GM21381 (cell line): ENCODE data around the gene SYNM.

Experiments
- ATAC-seq: cut with Tn5 transposase; IDR thresholded peaks from one replicate; pipeline ENCODE4 v1.9.1; 2021; ENCODE audit warnings: mild to moderate bottlenecking, moderate library complexity; ENCODE audit not compliant: unreplicated experiment

The SYNM gene

GRCh38 chr15:99121691-99122410, 17.0 kb downstream of the SYNM start:
- ATAC-seq = no peak

DNA sequence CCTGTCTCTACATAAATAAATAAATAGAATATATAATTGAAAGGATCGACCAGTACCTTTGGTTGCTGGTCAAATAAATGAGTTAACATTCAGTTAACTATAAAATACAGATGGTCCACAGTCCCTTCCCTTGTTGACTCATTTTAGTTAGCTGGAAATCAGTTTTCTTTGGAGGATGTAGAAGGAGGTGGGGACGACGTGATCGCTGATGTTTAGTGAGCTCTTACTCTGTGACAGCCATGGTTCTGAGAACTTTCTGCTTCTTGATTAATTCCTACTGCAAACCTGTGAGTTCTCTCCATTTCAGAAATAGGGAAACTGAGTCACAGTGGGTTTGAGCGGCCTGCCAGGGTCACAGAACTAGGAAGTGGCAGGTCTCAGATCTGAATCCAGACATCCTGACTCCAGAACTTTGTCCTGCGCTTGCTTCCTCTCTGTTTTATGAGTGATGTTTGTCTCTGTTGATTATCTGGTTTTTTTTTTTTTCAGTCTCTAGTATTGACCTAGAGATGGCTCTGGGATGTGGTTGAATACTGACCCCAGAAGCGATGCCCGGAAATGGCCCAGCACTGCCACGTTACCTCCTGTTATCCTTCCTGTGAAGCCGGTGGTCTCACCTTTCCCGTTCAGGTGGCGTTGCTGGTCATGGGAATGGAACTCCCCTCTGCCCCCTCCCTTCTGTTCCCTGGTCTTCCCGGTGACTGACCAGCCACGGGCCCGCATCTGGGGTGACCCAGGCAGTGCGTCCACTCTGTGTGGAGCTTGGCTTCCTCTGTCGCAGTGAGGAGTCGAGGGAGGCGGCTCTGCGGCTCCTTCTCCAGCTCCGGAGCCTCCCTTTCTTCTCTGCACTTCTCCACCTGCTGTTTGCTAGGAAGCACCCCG, 18.2 kb downstream of the SYNM start:
- ATAC-seq = no peak

- no peak for ATAC-seq
Observed at GRCh38 chr15:99123713-99124451, 19.0 kb downstream of the SYNM start.

DNA sequence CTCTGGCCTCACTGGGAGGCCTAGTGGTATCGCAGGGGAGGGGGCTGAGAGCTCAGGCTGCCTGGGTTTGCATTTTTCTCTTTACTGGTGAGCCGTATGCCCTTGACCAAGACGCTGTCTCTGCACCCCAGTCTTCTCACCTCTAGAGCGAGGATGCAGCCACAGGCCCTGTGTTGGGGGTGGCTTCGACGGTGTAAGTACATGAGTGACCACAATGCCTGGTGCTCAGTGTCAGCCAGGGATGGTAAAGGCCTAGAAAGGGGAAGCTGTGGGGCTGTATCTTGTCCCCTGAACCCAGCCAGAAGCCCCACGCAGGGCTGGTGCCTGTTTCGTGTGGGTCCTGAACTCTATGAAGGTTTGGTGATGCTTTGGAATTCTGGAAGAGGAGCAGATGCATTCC, 19.8 kb downstream of the SYNM start:
- no peak for ATAC-seq

DNA sequence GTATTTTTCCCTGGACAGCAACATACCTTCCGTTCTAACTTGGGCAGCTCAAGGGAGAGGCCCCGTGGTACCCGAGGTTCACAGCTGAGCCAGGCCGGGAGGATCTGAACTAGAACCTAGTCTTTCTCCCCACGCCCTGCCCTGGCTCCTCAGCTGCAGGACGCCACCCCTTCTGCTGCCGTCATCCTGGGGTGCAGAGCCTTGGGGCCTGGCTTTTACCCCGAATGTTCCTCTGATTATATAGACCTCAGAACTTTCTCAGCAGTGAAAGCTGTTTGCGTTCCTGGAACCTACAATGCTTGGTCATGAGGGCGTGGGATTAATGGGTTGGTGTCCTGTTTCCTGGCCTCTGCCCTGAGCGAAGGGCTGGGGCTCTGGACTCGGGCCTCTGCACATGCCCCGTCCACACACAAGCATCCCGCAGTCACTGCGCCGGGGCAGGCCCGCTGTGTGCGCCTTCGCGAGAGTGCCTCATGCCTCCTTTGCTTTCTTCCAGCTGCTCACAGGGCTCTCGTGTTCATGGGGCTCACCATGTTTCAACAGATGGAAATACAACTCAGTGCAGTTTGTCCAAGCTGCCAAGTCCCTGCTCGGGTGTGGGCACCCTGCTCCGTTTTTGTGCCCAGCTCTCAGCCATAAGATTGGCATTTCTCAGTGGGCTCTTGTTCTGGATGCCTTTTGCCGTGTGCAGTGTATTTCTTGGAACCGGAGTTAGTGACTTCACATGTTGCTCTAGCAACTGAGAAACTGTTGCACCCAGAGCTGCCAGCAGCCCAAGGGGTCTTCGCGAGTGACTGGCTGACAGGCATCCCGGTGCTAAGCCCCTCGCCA, 20.4 kb downstream of the SYNM start:
- ATAC-seq = no peak

GRCh38 chr15:99126131-99126588, 21.3 kb downstream of the SYNM start:
- ATAC-seq = no peak

DNA sequence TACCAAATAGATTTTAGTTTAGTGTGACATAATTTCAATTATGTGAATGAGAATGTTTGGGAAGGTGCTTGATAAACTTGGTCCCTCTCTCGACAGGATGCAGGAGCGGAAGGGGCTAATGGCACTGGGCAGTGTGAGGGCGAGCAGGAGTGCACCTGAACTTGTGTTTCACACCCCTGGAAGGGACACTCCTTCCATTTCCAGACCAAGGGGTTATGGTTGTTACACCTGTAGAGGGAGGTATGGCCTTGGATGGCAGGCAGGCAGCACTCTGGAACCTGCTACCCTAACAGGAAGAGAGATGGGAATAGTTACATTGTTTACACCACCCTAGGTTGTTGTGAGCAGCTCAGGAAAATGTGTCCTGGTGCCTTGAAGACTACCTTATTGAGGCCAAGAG, 22.1 kb downstream of the SYNM start:
- no peak for ATAC-seq

GRCh38 chr15:99127773-99128172, 22.9 kb downstream of the SYNM start:
- no peak for ATAC-seq

GRCh38 chr15:99128411-99128810, 23.5 kb downstream of the SYNM start:
- no peak for ATAC-seq

GRCh38 chr15:99129644-99130043, 24.8 kb downstream of the SYNM start:
- no peak for ATAC-seq

- ATAC-seq = no peak
Observed at GRCh38 chr15:99130314-99130713, 25.4 kb downstream of the SYNM start.

DNA sequence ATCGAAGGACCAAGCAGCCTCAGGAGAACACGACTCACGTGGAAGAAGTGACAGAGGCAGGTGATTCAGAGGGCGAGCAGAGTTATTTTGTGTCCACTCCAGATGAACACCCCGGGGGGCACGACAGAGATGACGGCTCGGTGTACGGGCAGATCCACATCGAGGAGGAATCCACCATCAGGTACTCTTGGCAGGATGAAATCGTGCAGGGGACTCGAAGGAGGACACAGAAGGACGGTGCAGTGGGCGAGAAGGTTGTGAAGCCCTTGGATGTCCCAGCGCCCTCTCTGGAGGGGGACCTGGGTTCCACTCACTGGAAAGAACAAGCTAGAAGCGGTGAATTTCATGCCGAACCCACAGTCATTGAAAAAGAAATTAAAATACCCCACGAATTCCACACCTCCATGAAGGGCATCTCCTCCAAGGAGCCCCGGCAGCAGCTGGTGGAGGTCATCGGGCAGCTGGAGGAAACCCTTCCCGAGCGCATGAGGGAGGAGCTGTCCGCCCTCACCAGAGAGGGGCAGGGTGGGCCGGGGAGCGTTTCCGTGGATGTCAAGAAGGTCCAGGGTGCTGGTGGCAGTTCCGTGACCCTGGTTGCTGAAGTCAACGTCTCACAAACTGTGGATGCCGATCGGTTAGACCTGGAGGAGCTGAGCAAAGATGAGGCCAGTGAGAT, 26.0 kb downstream of the SYNM start:
- ATAC-seq = no peak

DNA sequence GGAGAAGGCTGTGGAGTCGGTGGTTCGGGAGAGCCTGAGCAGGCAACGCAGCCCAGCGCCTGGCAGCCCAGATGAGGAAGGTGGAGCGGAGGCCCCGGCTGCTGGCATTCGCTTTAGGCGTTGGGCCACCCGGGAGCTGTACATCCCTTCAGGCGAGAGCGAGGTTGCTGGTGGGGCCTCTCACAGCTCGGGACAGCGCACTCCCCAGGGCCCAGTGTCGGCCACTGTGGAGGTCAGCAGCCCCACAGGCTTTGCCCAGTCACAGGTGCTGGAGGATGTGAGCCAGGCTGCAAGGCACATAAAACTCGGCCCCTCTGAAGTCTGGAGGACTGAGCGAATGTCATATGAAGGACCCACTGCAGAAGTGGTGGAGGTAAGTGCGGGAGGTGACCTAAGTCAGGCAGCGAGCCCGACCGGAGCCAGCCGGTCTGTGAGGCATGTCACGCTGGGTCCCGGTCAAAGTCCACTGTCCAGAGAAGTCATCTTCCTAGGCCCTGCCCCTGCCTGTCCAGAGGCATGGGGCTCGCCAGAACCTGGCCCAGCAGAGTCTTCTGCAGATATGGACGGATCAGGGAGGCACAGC, 26.7 kb downstream of the SYNM start:
- ATAC-seq = no peak

- ATAC-seq = no peak
Observed at GRCh38 chr15:99132122-99132521, 27.2 kb downstream of the SYNM start.

DNA sequence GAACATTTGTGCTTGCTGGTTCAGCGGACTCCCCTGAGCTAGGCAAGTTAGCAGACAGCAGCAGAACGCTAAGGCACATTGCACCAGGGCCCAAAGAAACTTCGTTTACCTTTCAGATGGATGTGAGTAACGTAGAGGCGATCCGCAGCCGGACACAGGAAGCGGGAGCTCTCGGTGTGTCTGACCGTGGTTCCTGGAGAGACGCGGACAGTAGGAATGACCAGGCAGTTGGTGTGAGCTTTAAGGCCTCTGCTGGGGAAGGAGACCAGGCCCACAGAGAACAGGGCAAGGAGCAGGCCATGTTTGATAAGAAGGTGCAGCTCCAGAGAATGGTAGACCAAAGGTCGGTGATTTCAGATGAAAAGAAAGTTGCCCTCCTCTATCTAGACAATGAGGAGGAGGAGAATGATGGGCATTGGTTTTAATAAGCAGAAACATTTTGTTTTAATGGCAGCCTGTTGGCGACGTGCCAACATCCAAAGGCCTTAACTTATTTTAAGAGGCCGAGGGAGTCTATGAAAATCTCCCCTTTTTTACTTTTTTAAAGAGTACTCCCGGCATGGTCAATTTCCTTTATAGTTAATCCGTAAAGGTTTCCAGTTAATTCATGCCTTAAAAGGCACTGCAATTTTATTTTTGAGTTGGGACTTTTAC, 27.9 kb downstream of the SYNM start:
- no peak for ATAC-seq

DNA sequence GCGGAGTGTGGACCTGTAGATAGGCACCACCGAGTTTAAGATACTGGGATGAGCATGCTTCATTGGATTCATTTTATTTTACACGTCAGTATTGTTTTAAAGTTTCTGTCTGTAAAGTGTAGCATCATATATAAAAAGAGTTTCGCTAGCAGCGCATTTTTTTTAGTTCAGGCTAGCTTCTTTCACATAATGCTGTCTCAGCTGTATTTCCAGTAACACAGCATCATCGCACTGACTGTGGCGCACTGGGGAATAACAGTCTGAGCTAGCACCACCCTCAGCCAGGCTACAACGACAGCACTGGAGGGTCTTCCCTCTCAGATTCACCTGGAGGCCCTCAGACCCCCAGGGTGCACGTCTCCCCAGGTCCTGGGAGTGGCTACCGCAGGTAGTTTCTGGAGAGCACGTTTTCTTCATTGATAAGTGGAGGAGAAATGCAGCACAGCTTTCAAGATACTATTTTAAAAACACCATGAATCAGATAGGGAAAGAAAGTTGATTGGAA, 29.5 kb downstream of the SYNM start:
- ATAC-seq = no peak

- ATAC-seq = peak; percentile 76
Observed at GRCh38 chr15:99135194-99135593, 30.3 kb downstream of the SYNM start.

DNA sequence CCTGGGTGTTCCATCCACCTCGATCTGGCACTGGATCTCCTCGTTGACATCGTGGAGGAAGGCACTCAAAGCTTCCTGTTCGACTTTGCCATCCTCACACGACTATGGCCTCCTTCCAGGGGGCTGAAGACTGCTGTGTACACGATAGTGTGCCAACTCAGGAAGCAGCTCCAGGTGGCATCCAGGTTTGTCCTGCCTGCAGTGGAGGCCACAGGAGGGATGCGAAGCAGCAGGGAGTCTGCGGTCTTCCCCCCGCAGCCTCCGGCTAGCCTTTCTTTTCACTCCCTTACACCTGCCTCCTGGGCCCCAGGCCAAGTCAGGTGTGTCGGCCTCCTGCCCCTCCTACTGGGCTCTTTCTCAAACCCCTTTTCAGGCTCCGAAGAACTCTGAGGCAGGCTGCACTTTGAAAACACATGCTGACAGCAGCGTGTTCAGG, 32.2 kb downstream of the SYNM start:
- no peak for ATAC-seq

- no peak for ATAC-seq
Observed at GRCh38 chr15:99137877-99138276, 33.0 kb downstream of the SYNM start.
